ENCODE results near the gene NFIA. TPM values are rescaled to one million over a fixed set of nuclear protein-coding genes. Genes with fewer than 3 reads are reported as not detected.

NFIA gene
- total and polyA plus RNA-seq, 2 of the 13 experiments (the other 11 are each of a cell fraction or from before 2014, with no cell fraction given), result 14.7 to 28.5 TPM

- TF ChIP-seq PRDM10 (CRISPR knock-in tag; IDR thresholded peaks at IDR 0.05; ENCODE audit: low read depth) (peak; percentile 74), WIZ (CRISPR knock-in tag; IDR thresholded peaks at IDR 0.05) (no peak), ZC3H13 (CRISPR knock-in tag; IDR thresholded peaks at IDR 0.05) (no peak), ZNF839 (CRISPR knock-in tag; IDR thresholded peaks at IDR 0.05; ENCODE audit: borderline replicate concordance) (no peak), ZNF263 (CRISPR knock-in tag; IDR thresholded peaks at IDR 0.05) (no peak; the same call in 1 of the 2 replicates), HNF4G (IDR thresholded peaks at IDR 0.05; ENCODE audit: borderline replicate concordance, low read depth, low read length) (no peak), HNF4G (CRISPR knock-in tag; IDR thresholded peaks at IDR 0.05; ENCODE audit: borderline replicate concordance, low read depth) (no peak; the same call in 1 of the 2 replicates), ZNF598 (CRISPR knock-in tag; IDR thresholded peaks at IDR 0.05; ENCODE audit: borderline replicate concordance) (peak; percentile 46; the same call in 1 of the 2 replicates), MXI1 (IDR thresholded peaks at IDR 0.05; ENCODE audit: borderline replicate concordance, low read depth, low read length) (peak; percentile 85; the same call in 1 of the 3 replicates), ZNF101 (CRISPR knock-in tag; IDR thresholded peaks at IDR 0.05; ENCODE audit: borderline replicate concordance, low read depth) (no peak), NAIF1 (CRISPR knock-in tag; IDR thresholded peaks at IDR 0.05; ENCODE audit: borderline replicate concordance) (peak; percentile 87; the same call in 1 of the 2 replicates), FOXC1 (CRISPR knock-in tag; IDR thresholded peaks at IDR 0.05; ENCODE audit: borderline replicate concordance) (peak; percentile 73; the same call in 1 of the 2 replicates), MNT (IDR thresholded peaks at IDR 0.05) (peak; percentile 86), HES4 (CRISPR knock-in tag; IDR thresholded peaks at IDR 0.05; ENCODE audit: borderline replicate concordance) (peak; percentile 63; the same call in 1 of the 2 replicates), U2AF1 (optimal IDR thresholded peaks at IDR 0.05; ENCODE audit: low read depth, low read length) (no peak), CENPX (CRISPR knock-in tag; IDR thresholded peaks at IDR 0.05) (no peak)
- TF ChIP-seq, protein P1, sequence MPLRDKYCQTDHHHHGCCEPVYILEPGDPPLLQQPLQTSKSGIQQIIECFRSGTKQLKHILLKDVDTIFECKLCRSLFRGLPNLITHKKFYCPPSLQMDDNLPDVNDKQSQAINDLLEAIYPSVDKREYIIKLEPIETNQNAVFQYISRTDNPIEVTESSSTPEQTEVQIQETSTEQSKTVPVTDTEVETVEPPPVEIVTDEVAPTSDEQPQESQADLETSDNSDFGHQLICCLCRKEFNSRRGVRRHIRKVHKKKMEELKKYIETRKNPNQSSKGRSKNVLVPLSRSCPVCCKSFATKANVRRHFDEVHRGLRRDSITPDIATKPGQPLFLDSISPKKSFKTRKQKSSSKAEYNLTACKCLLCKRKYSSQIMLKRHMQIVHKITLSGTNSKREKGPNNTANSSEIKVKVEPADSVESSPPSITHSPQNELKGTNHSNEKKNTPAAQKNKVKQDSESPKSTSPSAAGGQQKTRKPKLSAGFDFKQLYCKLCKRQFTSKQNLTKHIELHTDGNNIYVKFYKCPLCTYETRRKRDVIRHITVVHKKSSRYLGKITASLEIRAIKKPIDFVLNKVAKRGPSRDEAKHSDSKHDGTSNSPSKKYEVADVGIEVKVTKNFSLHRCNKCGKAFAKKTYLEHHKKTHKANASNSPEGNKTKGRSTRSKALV (CRISPR knock-in tag; IDR thresholded peaks at IDR 0.05), result peak; percentile 73
- TF ChIP-seq, protein P2, sequence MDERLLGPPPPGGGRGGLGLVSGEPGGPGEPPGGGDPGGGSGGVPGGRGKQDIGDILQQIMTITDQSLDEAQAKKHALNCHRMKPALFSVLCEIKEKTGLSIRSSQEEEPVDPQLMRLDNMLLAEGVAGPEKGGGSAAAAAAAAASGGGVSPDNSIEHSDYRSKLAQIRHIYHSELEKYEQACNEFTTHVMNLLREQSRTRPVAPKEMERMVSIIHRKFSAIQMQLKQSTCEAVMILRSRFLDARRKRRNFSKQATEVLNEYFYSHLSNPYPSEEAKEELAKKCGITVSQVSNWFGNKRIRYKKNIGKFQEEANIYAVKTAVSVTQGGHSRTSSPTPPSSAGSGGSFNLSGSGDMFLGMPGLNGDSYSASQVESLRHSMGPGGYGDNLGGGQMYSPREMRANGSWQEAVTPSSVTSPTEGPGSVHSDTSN (CRISPR knock-in tag; IDR thresholded peaks at IDR 0.05), result no peak
- TF ChIP-seq, protein P3, sequence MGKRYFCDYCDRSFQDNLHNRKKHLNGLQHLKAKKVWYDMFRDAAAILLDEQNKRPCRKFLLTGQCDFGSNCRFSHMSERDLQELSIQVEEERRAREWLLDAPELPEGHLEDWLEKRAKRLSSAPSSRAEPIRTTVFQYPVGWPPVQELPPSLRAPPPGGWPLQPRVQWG (CRISPR knock-in tag; IDR thresholded peaks at IDR 0.05; ENCODE audit: borderline replicate concordance, low read depth), result no peak
Measured at GRCh38 chr1:61076728-61077675, 5.4 kb upstream of the NFIA start (continued).
